Trophoblast cell (in vitro differentiated cells and primary cell): ENCODE data around the gene TMPRSS3.

Source experiments
- DNase-seq, 2 donors: peaks; one replicate each; pipeline ENCODE4 v3.0.0-alpha.2; 2016
- H2AFZ ChIP-seq: 2 replicates; pipeline ENCODE4 v1.6.1; 2013; ENCODE audit warnings: low read length, moderate library complexity, mild to moderate bottlenecking; ENCODE audit not compliant: insufficient read depth, poor library complexity
- H2AK5ac ChIP-seq: 2 replicates; pipeline ENCODE4 v1.6.1; 2013; ENCODE audit warnings: mild to moderate bottlenecking, low read length
- H2BK120ac ChIP-seq: 2 replicates; pipeline ENCODE4 v1.6.1; 2013; ENCODE audit warnings: low read length, mild to moderate bottlenecking, moderate library complexity; ENCODE audit not compliant: insufficient read depth, poor library complexity
- H2BK12ac ChIP-seq: 2 replicates; pipeline ENCODE4 v1.6.1; 2013; ENCODE audit warnings: mild to moderate bottlenecking, low read length, moderate library complexity
- H2BK5ac ChIP-seq: 2 replicates; pipeline ENCODE4 v1.6.1; 2013; ENCODE audit warnings: low read length, low read depth, moderate library complexity, mild to moderate bottlenecking; ENCODE audit not compliant: poor library complexity
- H3K14ac ChIP-seq: 2 replicates; pipeline ENCODE4 v1.6.1; 2013; ENCODE audit warnings: mild to moderate bottlenecking, low read length
- H3K18ac ChIP-seq: 2 replicates; pipeline ENCODE4 v1.6.1; 2013; ENCODE audit warnings: mild to moderate bottlenecking, low read length
- H3K23ac ChIP-seq: 2 replicates; pipeline ENCODE4 v1.6.1; 2013; ENCODE audit warnings: low read length
- H3K27ac ChIP-seq: 2 replicates; pipeline ENCODE4 v1.5.1; 2013; ENCODE audit warnings: low read depth, mild to moderate bottlenecking, inconsistent platforms, low read length, moderate library complexity
- H3K27me3 ChIP-seq: 2 replicates; pipeline ENCODE4 v1.6.1; 2013; ENCODE audit warnings: inconsistent platforms, mild to moderate bottlenecking, low read length, moderate library complexity; ENCODE audit not compliant: insufficient read depth
- H3K36me3 ChIP-seq, 2 experiments: 1 replicate in 1 of 2; 2 replicates in 1 of 2; pipeline ENCODE4 v1.6.1; 2013; ENCODE audit warnings: low read length in 2 of 2, mild to moderate bottlenecking in 2 of 2, moderate library complexity in 1 of 2; ENCODE audit not compliant: insufficient read depth in 2 of 2, control insufficient read depth in 1 of 2
- H3K4ac ChIP-seq: 2 replicates; pipeline ENCODE4 v1.6.1; 2013; ENCODE audit warnings: low read depth, mild to moderate bottlenecking, low read length, moderate library complexity
- H3K4me1 ChIP-seq, 2 experiments: 1 replicate in 1 of 2; 2 replicates in 1 of 2; pipeline ENCODE4 v1.6.1; 2013; ENCODE audit warnings: low read length in 2 of 2, mild to moderate bottlenecking in 2 of 2, moderate library complexity in 1 of 2; ENCODE audit not compliant: insufficient read depth in 2 of 2, control insufficient read depth in 1 of 2
- H3K4me2 ChIP-seq: 2 replicates; pipeline ENCODE4 v1.6.1; 2013; ENCODE audit warnings: inconsistent platforms, mild to moderate bottlenecking, low read length, moderate library complexity
- H3K4me3 ChIP-seq: 2 replicates; pipeline ENCODE4 v1.5.1; 2013; ENCODE audit warnings: mild to moderate bottlenecking, low read depth, low read length, inconsistent platforms
- H3K79me1 ChIP-seq: one replicate; pipeline ENCODE4 v1.6.1; 2013; ENCODE audit warnings: low read length
- H3K79me2 ChIP-seq: 2 replicates; pipeline ENCODE4 v1.6.1; 2013; ENCODE audit warnings: low read length, mild to moderate bottlenecking; ENCODE audit not compliant: control insufficient read depth, insufficient read depth, poor library complexity
- H3K9ac ChIP-seq: 2 replicates; pipeline ENCODE4 v1.6.1; 2013; ENCODE audit warnings: mild to moderate bottlenecking, low read length
- H3K9me3 ChIP-seq: 2 replicates; pipeline ENCODE4 v1.6.1; 2013; ENCODE audit warnings: low read depth, mild to moderate bottlenecking, control low read depth, inconsistent platforms, low read length; ENCODE audit not compliant: insufficient read depth
- H4K12ac ChIP-seq: 2 replicates; pipeline ENCODE4 v1.6.1; 2013; ENCODE audit warnings: low read depth, mild to moderate bottlenecking, low read length, moderate library complexity
- H4K8ac ChIP-seq: 2 replicates; pipeline ENCODE4 v1.6.1; 2013; ENCODE audit warnings: low read depth, mild to moderate bottlenecking, low read length, moderate library complexity
- H4K91ac ChIP-seq: one replicate; pipeline ENCODE4 v1.6.1; 2013; ENCODE audit warnings: low read depth, mild to moderate bottlenecking, low read length, moderate library complexity
- WGBS: extraction: QIAGEN DNeasy Blood & Tissue Kit; methylation state at CpG from one replicate; pipeline ENCODE4 v1.1.7; 2013; ENCODE audit warnings: missing lambda C conversion rate; ENCODE audit not compliant: insufficient read length, insufficient coverage; ENCODE audit errors: extremely low coverage; 5-methylcytosine and 5-hydroxymethylcytosine counted together

The TMPRSS3 gene

GRCh38 chr21:42431196-42431595 is 35.3 kb upstream of the TMPRSS3 start:
- Histone ChIP-seq H3K23ac (no peak overlapping the region), H2AFZ (no peak overlapping the region), H3K9ac (no peak overlapping the region), H2BK5ac (no peak overlapping the region), H4K8ac (no peak overlapping the region), H3K4me3 (no peak overlapping the region), H2BK12ac (no peak overlapping the region), H3K18ac (no peak overlapping the region), H3K27ac (no peak overlapping the region), H3K27me3 (no peaks in the 10 kb centered on the region), H4K91ac (no peak overlapping the region), H3K14ac (no peak overlapping the region), H3K4me1 (no peaks in the 10 kb centered on the region), H3K79me2 (no peaks in the 10 kb centered on the region), H3K79me1 (no peaks in the 10 kb centered on the region), H3K9me3 (peaks cover 3% of the 10 kb centered on the region), H2AK5ac (no peak overlapping the region), H2BK120ac (no peak overlapping the region), H4K12ac (no peak overlapping the region), H3K4ac (no peak overlapping the region), H3K36me3 (no peaks in the 10 kb centered on the region), H3K4me2 (no peak overlapping the region)
- DNase-seq, result no peak
- no CpG with 5 or more reads among the region's 7 CpGs for WGBS

- H3K27me3 ChIP-seq, result no peaks in the 10 kb centered on the region
- WGBS, result no CpG with 5 or more reads among the region's 6 CpGs
- DNase-seq, result no peak
- H3K9me3 ChIP-seq, result peaks cover 3% of the 10 kb centered on the region
- H3K4me3 ChIP-seq, result no peak overlapping the region
- no peak overlapping the region for H3K23ac ChIP-seq
- H3K27ac ChIP-seq, result no peak overlapping the region
- no peaks in the 10 kb centered on the region for H3K4me1 ChIP-seq
- H4K91ac ChIP-seq, result no peak overlapping the region
- H3K4ac ChIP-seq, result no peak overlapping the region
- H2BK5ac ChIP-seq, result no peak overlapping the region
- H3K9ac ChIP-seq, result no peak overlapping the region
- no peak overlapping the region for H2AK5ac ChIP-seq
- no peak overlapping the region for H3K14ac ChIP-seq
- no peaks in the 10 kb centered on the region for H3K79me2 ChIP-seq
- no peak overlapping the region for H4K12ac ChIP-seq
- H3K18ac ChIP-seq, result no peak overlapping the region
- no peaks in the 10 kb centered on the region for H3K36me3 ChIP-seq
- H4K8ac ChIP-seq, result no peak overlapping the region
- no peak overlapping the region for H3K4me2 ChIP-seq
- H2AFZ ChIP-seq, result no peak overlapping the region
- no peak overlapping the region for H2BK12ac ChIP-seq
- H3K79me1 ChIP-seq, result no peaks in the 10 kb centered on the region
- H2BK120ac ChIP-seq, result no peak overlapping the region
These were observed 34.7 kb upstream of the TMPRSS3 start for GRCh38 chr21:42430521-42430920.

GRCh38 chr21:42429856-42430255 is 34.0 kb upstream of the TMPRSS3 start:
- Histone ChIP-seq H2BK5ac (no peak overlapping the region), H3K36me3 (no peaks in the 10 kb centered on the region), H4K12ac (no peak overlapping the region), H3K9ac (no peak overlapping the region), H2AFZ (no peak overlapping the region), H4K8ac (no peak overlapping the region), H3K27me3 (no peaks in the 10 kb centered on the region), H3K27ac (no peak overlapping the region), H3K4ac (no peak overlapping the region), H3K23ac (no peak overlapping the region), H3K79me2 (no peaks in the 10 kb centered on the region), H2AK5ac (no peak overlapping the region), H3K79me1 (no peaks in the 10 kb centered on the region), H3K9me3 (peaks cover 3% of the 10 kb centered on the region), H2BK120ac (no peak overlapping the region), H3K4me2 (no peak overlapping the region), H3K4me1 (no peaks in the 10 kb centered on the region), H2BK12ac (no peak overlapping the region), H3K4me3 (no peak overlapping the region), H3K18ac (no peak overlapping the region), H3K14ac (no peak overlapping the region), H4K91ac (no peak overlapping the region)
- peak in 1 of 2 donors; percentile 5 for DNase-seq
- no CpG with 5 or more reads among the region's 9 CpGs for WGBS

- H3K9me3 ChIP-seq, result peaks cover 4% of the 10 kb centered on the region
- H3K27ac ChIP-seq, result no peak overlapping the region
- H2BK120ac ChIP-seq, result no peak overlapping the region
- DNase-seq, result no peak
- H3K9ac ChIP-seq, result no peak overlapping the region
- H2AFZ ChIP-seq, result no peak overlapping the region
- H3K4ac ChIP-seq, result no peak overlapping the region
- no peak overlapping the region for H4K12ac ChIP-seq
- H2BK5ac ChIP-seq, result no peak overlapping the region
- H3K4me1 ChIP-seq, result no peaks in the 10 kb centered on the region
- H3K79me2 ChIP-seq, result no peaks in the 10 kb centered on the region
- no peak overlapping the region for H3K23ac ChIP-seq
- H3K36me3 ChIP-seq, result no peaks in the 10 kb centered on the region
- no peak overlapping the region for H3K4me2 ChIP-seq
- no peaks in the 10 kb centered on the region for H3K79me1 ChIP-seq
- no peak overlapping the region for H2BK12ac ChIP-seq
- no peak overlapping the region for H2AK5ac ChIP-seq
- no CpG with 5 or more reads among the region's 1 CpG for WGBS
- H4K8ac ChIP-seq, result no peak overlapping the region
- H3K4me3 ChIP-seq, result no peak overlapping the region
- no peak overlapping the region for H3K18ac ChIP-seq
- H3K27me3 ChIP-seq, result no peaks in the 10 kb centered on the region
- no peak overlapping the region for H4K91ac ChIP-seq
- H3K14ac ChIP-seq, result no peak overlapping the region
These were observed 33.2 kb upstream of the TMPRSS3 start for GRCh38 chr21:42429021-42429420.
